ENCODE results near the gene RIMS1. TPM values are rescaled to one million over a fixed set of nuclear protein-coding genes. Genes with fewer than 3 reads are reported as not detected.

Gene RIMS1
- total and polyA plus RNA-seq, 2 of the 13 experiments (the other 11 are each of a cell fraction or from before 2014, with no cell fraction given): not detected

GRCh38 chr6:71929047-71929446 is 42.7 kb downstream of the RIMS1 start (continued):
- TF ChIP-seq KDM3A (CRISPR knock-in tag; IDR thresholded peaks at IDR 0.05; ENCODE audit: low read depth) (no peak), SKI (IDR thresholded peaks at IDR 0.05; ENCODE audit: partially characterized antibody) (no peak), KLF16 (CRISPR knock-in tag; IDR thresholded peaks at IDR 0.05) (no peak), NCOA5 (CRISPR knock-in tag; IDR thresholded peaks at IDR 0.05) (no peak), FOXM1 (CRISPR knock-in tag; IDR thresholded peaks at IDR 0.05) (no peak)

GRCh38 chr6:71933881-71934280 is 47.5 kb downstream of the RIMS1 start:
- no peak for FAIRE-seq
- Histone ChIP-seq H2AFZ (ENCODE audit: low read length) (no peak overlapping the region), H3K4me2 (ENCODE audit: low read depth, low read length) (no peak overlapping the region), H3K36me3 (replicated peaks in 1 of 2; ENCODE audit: control insufficient read depth in 1 of 2, insufficient read depth in 2 of 2, low read length in 2 of 2) (no peaks in the 10 kb centered on the region), H3K9ac (ENCODE audit: insufficient read depth, low read depth, low read length) (no peak overlapping the region), H3K4me3 (replicated peaks in 1 of 3; ENCODE audit: insufficient read depth in 1 of 3, low read depth in 2 of 3, low read length in 3 of 3) (no peak overlapping the region), H3K27me3 (ENCODE audit: control insufficient read depth in 1 of 2, insufficient read depth in 2 of 2, low read length in 2 of 2) (no peaks in the 10 kb centered on the region), H3K27ac (ENCODE audit: extremely low read length, insufficient read depth, low read length) (no peak overlapping the region), H3K79me2 (ENCODE audit: insufficient read depth, low read length) (no peaks in the 10 kb centered on the region), H3K9me3 (ENCODE audit: low read length) (no peaks in the 10 kb centered on the region), H4K20me1 (ENCODE audit: insufficient read depth, low read length) (no peaks in the 10 kb centered on the region), H3K4me1 (ENCODE audit: insufficient read depth, low read length) (no peaks in the 10 kb centered on the region)
- ATAC-seq: no peak
- DNase-seq (ENCODE audit: low spot score): no peak
- ChIA-PET POLR2A (no interaction called here), CTCF (ENCODE audit: low intra/inter-chr PET ratio, low total read pairs) (no interaction called here)
- intact Hi-C loops (cut with micrococcal nuclease; ENCODE audit: unreplicated experiment) (no loop called here), in situ Hi-C loops (cut with HindIII; ENCODE audit: extremely low pct_ligation_motif_present, low pct_unique_long_range_greater_than_20kb) (no loop called here)
- WGBS (ENCODE audit: low lambda C conversion rate): 0% methylated on average over 1 of the region's 1 CpG
- BruUV-seq (replicated peaks): no TSS peak
- TF ChIP-seq ZNF142 (CRISPR knock-in tag; IDR thresholded peaks at IDR 0.05) (no peak), FOXM1 (CRISPR knock-in tag; IDR thresholded peaks at IDR 0.05) (no peak), HMG20A (CRISPR knock-in tag; IDR thresholded peaks at IDR 0.05; ENCODE audit: borderline replicate concordance) (no peak), ZNF83 (CRISPR knock-in tag; IDR thresholded peaks at IDR 0.05; ENCODE audit: borderline replicate concordance) (no peak), PBX3 (CRISPR knock-in tag; IDR thresholded peaks at IDR 0.05; ENCODE audit: borderline replicate concordance) (no peak)

Data from HepG2 (cell line).